ENCODE data around the gene RALGDS. TPM values are rescaled to one million over a fixed set of nuclear protein-coding genes. Genes with fewer than 3 reads are reported as not detected.
"Not testable (repeated sequence)": the region's sequence is repeated elsewhere in the genome, so short reads cannot be mapped to it uniquely, and the experiment has no call there.

RALGDS gene
- total RNA-seq, 1 experiment from 2014 or later, result 22.9 TPM

GRCh38 chr9:133072210-133072609, 48.8 kb downstream of the RALGDS start:
- DNase-seq (ENCODE audit: low spot score); H3K36me3 Mint-ChIP-seq; H3K27me3 Mint-ChIP-seq (ENCODE audit: low read depth); H3K4me3 Mint-ChIP-seq; POLR2A ChIA-PET; H3K4me1 Mint-ChIP-seq; ATAC-seq; H3K9me3 Mint-ChIP-seq; H3K27ac Mint-ChIP-seq: not testable (repeated sequence)
- CTCF ChIA-PET, result interaction anchor here (1.1 kb wide), 1 partner anchor 72 kb away, joined by 6 read pairs; no protein-coding TSS in a partner anchor

GRCh38 chr9:133071484-133072150, 49.4 kb downstream of the RALGDS start:
- CTCF ChIA-PET, result interaction anchor here (1.1 kb wide), 1 partner anchor 72 kb away, joined by 6 read pairs; no protein-coding TSS in a partner anchor
- H3K27ac Mint-ChIP-seq, result no peak overlapping the region
- no peak for TF ChIP-seq MXD4 (CRISPR knock-in tag; IDR thresholded peaks at IDR 0.05; ENCODE audit: borderline replicate concordance)
- TF ChIP-seq ZNF317 (CRISPR knock-in tag; IDR thresholded peaks at IDR 0.05; ENCODE audit: borderline replicate concordance, low read depth), result 0 out of 2 replicates have a peak, but pooled peaks have one; percentile 63
- TF ChIP-seq GTF2I (CRISPR knock-in tag; conservative IDR thresholded peaks at IDR 0.05), result no peak
- H3K36me3 Mint-ChIP-seq, result peaks cover 3% of the 10 kb centered on the region
- ATAC-seq (no peak), DNase-seq (ENCODE audit: low spot score) (no peak)
- H3K4me1 Mint-ChIP-seq, result 0 out of 2 replicates have a peak, but pooled peaks cover 7% of the 10 kb centered on the region
- no peaks in the 10 kb centered on the region for H3K27me3 Mint-ChIP-seq (ENCODE audit: low read depth)
- POLR2A ChIA-PET, result no interaction called here
- no peak overlapping the region for H3K4me3 Mint-ChIP-seq
- no peaks in the 10 kb centered on the region for H3K9me3 Mint-ChIP-seq

GRCh38 chr9:133070985-133071384, 50.1 kb downstream of the RALGDS start:
- H3K4me3 Mint-ChIP-seq; H3K36me3 Mint-ChIP-seq; POLR2A ChIA-PET; ATAC-seq; H3K27ac Mint-ChIP-seq; H3K9me3 Mint-ChIP-seq; H3K27me3 Mint-ChIP-seq (ENCODE audit: low read depth); DNase-seq (ENCODE audit: low spot score); H3K4me1 Mint-ChIP-seq: not testable (repeated sequence)
- CTCF ChIA-PET, result interaction anchor here (1.1 kb wide), 1 partner anchor 73 kb away, joined by 6 read pairs; no protein-coding TSS in a partner anchor

- H3K27ac Mint-ChIP-seq; H3K4me3 Mint-ChIP-seq; H3K4me1 Mint-ChIP-seq; H3K36me3 Mint-ChIP-seq; ATAC-seq; H3K27me3 Mint-ChIP-seq (ENCODE audit: low read depth); H3K9me3 Mint-ChIP-seq; DNase-seq (ENCODE audit: low spot score); POLR2A ChIA-PET: not testable (repeated sequence)
- CTCF ChIA-PET, result interaction anchor here (1.2 kb wide), 1 partner anchor 10 kb away, joined by 4 read pairs; no protein-coding TSS in a partner anchor
Measured at GRCh38 chr9:133070500-133070961, 50.5 kb downstream of the RALGDS start.

- not testable (repeated sequence) for H3K4me1 Mint-ChIP-seq
Measured at GRCh38 chr9:133068431-133068830, 52.6 kb downstream of the RALGDS start.

GRCh38 chr9:133067813-133068212, 53.2 kb downstream of the RALGDS start:
- H3K4me3 Mint-ChIP-seq, result no peak overlapping the region
- peaks cover 4% of the 10 kb centered on the region for H3K4me1 Mint-ChIP-seq
- H3K27me3 Mint-ChIP-seq (ENCODE audit: low read depth), result no peaks in the 10 kb centered on the region
- POLR2A ChIA-PET, result no interaction called here
- CTCF ChIA-PET, result interaction anchor here (1.0 to 1.2 kb wide), 3 partner anchors 12 to 46 kb away, joined by 3 to 4 read pairs (median 4); no protein-coding TSS in a partner anchor
- H3K9me3 Mint-ChIP-seq, result no peaks in the 10 kb centered on the region
- no peak for DNase-seq (ENCODE audit: low spot score)
- no peak for ATAC-seq
- H3K27ac Mint-ChIP-seq, result no peak overlapping the region
- peaks cover 3% of the 10 kb centered on the region for H3K36me3 Mint-ChIP-seq
- no peak for TF ChIP-seq SP1 (CRISPR knock-in tag; conservative IDR thresholded peaks at IDR 0.05)
- TF ChIP-seq USF2 (CRISPR knock-in tag; IDR thresholded peaks at IDR 0.05), result no peak
- no peak for TF ChIP-seq MYBL2 (CRISPR knock-in tag; IDR thresholded peaks at IDR 0.05)
- TF ChIP-seq PRRX2 (CRISPR knock-in tag; IDR thresholded peaks at IDR 0.05), result no peak
- no peak for TF ChIP-seq OVOL2 (CRISPR knock-in tag; IDR thresholded peaks at IDR 0.05; ENCODE audit: borderline replicate concordance)

More at GRCh38 chr9:133068431-133068830, 52.6 kb downstream of the RALGDS start:
- CTCF ChIA-PET, result interaction anchor here (1.2 kb wide), 1 partner anchor 46 kb away, joined by 3 read pairs; no protein-coding TSS in a partner anchor
- H3K27ac Mint-ChIP-seq; H3K27me3 Mint-ChIP-seq (ENCODE audit: low read depth); DNase-seq (ENCODE audit: low spot score); H3K4me3 Mint-ChIP-seq; H3K9me3 Mint-ChIP-seq; POLR2A ChIA-PET; H3K36me3 Mint-ChIP-seq; ATAC-seq: not testable (repeated sequence)

GRCh38 chr9:133067006-133067405, 54.0 kb downstream of the RALGDS start:
- CTCF ChIA-PET, result interaction anchor here (1.0 to 1.4 kb wide), 4 partner anchors 12 to 77 kb away, joined by 3 to 4 read pairs (median 4); no protein-coding TSS in a partner anchor
- DNase-seq (ENCODE audit: low spot score), result no peak
- TF ChIP-seq ZNF219 (CRISPR knock-in tag; IDR thresholded peaks at IDR 0.05; ENCODE audit: borderline replicate concordance) (no peak), ZBTB43 (CRISPR knock-in tag; IDR thresholded peaks at IDR 0.05) (no peak), ZNF281 (CRISPR knock-in tag; IDR thresholded peaks at IDR 0.05) (no peak), NFATC4 (CRISPR knock-in tag; IDR thresholded peaks at IDR 0.05) (no peak), OVOL2 (CRISPR knock-in tag; IDR thresholded peaks at IDR 0.05; ENCODE audit: borderline replicate concordance) (no peak), ELF4 (CRISPR knock-in tag; IDR thresholded peaks at IDR 0.05; ENCODE audit: low read depth) (no peak)

More at GRCh38 chr9:133067006-133067405, 54.0 kb downstream of the RALGDS start:
- H3K36me3 Mint-ChIP-seq, result peaks cover 3% of the 10 kb centered on the region
- H3K4me3 Mint-ChIP-seq, result no peak overlapping the region
- H3K27ac Mint-ChIP-seq, result no peak overlapping the region
- no peak for ATAC-seq
- no peaks in the 10 kb centered on the region for H3K27me3 Mint-ChIP-seq (ENCODE audit: low read depth)
- H3K4me1 Mint-ChIP-seq, result peaks cover 6% of the 10 kb centered on the region
- H3K9me3 Mint-ChIP-seq, result no peaks in the 10 kb centered on the region
- POLR2A ChIA-PET, result no interaction called here

Measured in WTC11 (cell line).